ENCODE measurements around the gene AGFG1. TPM values are rescaled to one million over a fixed set of nuclear protein-coding genes. Genes with fewer than 3 reads are reported as not detected.

The AGFG1 gene
- total RNA-seq, 1 experiment from 2014 or later = 72.5 TPM

DNA sequence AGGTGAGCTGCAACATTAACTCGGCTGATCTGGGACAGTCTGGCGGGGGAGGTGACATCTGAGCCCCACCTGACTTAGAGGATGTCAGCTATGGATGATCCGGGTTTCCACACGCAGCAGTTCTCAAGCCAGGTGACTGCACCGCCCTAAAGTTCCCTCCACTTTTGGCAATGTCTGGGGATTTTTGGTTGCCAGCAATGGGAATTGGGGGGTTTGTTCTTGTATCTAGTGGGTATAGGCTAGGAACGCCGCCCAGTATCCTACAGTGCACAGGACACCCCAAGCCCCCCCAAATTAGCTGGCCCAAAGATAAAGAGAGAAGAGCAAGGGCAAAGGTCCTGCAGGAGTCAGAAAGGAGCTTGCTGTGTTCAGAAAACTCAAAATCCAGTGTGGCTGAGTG is 544 bp upstream of the AGFG1 start:
- Histone ChIP-seq H2AFZ (ENCODE audit: low read depth, low read length, poor library complexity, severe bottlenecking) (peak overlapping the region; percentile 98), H3K9me3 (ENCODE audit: control insufficient read depth in 1 of 2, insufficient read depth in 1 of 2, low read depth in 1 of 2, low read length in 2 of 2) (no peaks in the 10 kb centered on the region), H3K9me2 (ENCODE audit: insufficient read depth) (no peaks in the 10 kb centered on the region), H3K4me2 (ENCODE audit: low read length) (peak overlapping the region; percentile 35), H3K27ac (ENCODE audit: low read depth, low read length) (no peak overlapping the region), H4K20me1 (ENCODE audit: insufficient read depth) (peaks cover 32% of the 10 kb centered on the region; the same call in 1 of the 2 replicates), H3K27me3 (ENCODE audit: insufficient read depth, low read length) (no peaks in the 10 kb centered on the region), H3K4me3 (replicated peaks in 1 of 2; ENCODE audit: low read depth in 1 of 2, low read length in 2 of 2) (peak overlapping the region in 1 of 2 experiments; percentile 81; a peak in 1 of 4 replicates), H3K36me3 (ENCODE audit: control insufficient read depth in 1 of 2, insufficient read depth in 2 of 2, low read length in 2 of 2) (no peaks in the 10 kb centered on the region), H3K4me1 (ENCODE audit: control insufficient read depth in 1 of 2, insufficient read depth in 2 of 2, low read length in 2 of 2) (peaks cover 15 to 29% of the 10 kb centered on the region in 2 experiments), H3K9ac (ENCODE audit: low read length) (no peak overlapping the region), H3K79me2 (ENCODE audit: insufficient read depth, low read length) (peaks cover 42% of the 10 kb centered on the region)
- TF ChIP-seq YY1 (IDR thresholded peaks at IDR 0.05; ENCODE audit: extremely low read depth, insufficient replicate concordance, low read depth, low read length) (no peak), FOSL1 (IDR thresholded peaks at IDR 0.05; ENCODE audit: low read depth) (no peak), RAD21 (IDR thresholded peaks at IDR 0.05; ENCODE audit: low read depth) (no peak), TCF7L2 (IDR thresholded peaks at IDR 0.05; ENCODE audit: borderline replicate concordance, extremely low read depth, insufficient read depth, insufficient read length) (no peak), ZFX (IDR thresholded peaks at IDR 0.05) (no peak), ZNF274 (IDR thresholded peaks at IDR 0.05; ENCODE audit: low read depth, low read length) (no peak), EGR1 (IDR thresholded peaks at IDR 0.05; ENCODE audit: low read depth) (no peak), SRF (IDR thresholded peaks at IDR 0.05; ENCODE audit: low read depth) (no peak)
- TF ChIP-seq, protein P1, sequence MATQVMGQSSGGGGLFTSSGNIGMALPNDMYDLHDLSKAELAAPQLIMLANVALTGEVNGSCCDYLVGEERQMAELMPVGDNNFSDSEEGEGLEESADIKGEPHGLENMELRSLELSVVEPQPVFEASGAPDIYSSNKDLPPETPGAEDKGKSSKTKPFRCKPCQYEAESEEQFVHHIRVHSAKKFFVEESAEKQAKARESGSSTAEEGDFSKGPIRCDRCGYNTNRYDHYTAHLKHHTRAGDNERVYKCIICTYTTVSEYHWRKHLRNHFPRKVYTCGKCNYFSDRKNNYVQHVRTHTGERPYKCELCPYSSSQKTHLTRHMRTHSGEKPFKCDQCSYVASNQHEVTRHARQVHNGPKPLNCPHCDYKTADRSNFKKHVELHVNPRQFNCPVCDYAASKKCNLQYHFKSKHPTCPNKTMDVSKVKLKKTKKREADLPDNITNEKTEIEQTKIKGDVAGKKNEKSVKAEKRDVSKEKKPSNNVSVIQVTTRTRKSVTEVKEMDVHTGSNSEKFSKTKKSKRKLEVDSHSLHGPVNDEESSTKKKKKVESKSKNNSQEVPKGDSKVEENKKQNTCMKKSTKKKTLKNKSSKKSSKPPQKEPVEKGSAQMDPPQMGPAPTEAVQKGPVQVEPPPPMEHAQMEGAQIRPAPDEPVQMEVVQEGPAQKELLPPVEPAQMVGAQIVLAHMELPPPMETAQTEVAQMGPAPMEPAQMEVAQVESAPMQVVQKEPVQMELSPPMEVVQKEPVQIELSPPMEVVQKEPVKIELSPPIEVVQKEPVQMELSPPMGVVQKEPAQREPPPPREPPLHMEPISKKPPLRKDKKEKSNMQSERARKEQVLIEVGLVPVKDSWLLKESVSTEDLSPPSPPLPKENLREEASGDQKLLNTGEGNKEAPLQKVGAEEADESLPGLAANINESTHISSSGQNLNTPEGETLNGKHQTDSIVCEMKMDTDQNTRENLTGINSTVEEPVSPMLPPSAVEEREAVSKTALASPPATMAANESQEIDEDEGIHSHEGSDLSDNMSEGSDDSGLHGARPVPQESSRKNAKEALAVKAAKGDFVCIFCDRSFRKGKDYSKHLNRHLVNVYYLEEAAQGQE (IDR thresholded peaks at IDR 0.05; ENCODE audit: low read depth) = no peak
- TF ChIP-seq, protein P2, sequence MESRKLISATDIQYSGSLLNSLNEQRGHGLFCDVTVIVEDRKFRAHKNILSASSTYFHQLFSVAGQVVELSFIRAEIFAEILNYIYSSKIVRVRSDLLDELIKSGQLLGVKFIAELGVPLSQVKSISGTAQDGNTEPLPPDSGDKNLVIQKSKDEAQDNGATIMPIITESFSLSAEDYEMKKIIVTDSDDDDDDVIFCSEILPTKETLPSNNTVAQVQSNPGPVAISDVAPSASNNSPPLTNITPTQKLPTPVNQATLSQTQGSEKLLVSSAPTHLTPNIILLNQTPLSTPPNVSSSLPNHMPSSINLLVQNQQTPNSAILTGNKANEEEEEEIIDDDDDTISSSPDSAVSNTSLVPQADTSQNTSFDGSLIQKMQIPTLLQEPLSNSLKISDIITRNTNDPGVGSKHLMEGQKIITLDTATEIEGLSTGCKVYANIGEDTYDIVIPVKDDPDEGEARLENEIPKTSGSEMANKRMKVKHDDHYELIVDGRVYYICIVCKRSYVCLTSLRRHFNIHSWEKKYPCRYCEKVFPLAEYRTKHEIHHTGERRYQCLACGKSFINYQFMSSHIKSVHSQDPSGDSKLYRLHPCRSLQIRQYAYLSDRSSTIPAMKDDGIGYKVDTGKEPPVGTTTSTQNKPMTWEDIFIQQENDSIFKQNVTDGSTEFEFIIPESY (IDR thresholded peaks at IDR 0.05; ENCODE audit: extremely low read depth, insufficient replicate concordance, low read length) = no peak
- DNase-seq (ENCODE audit: low read depth, low spot score) (no peak), ATAC-seq (no peak)
- ChIA-PET RAD21 (ENCODE audit: low non-redundant PET in 1 of 2, low total read pairs in 2 of 2, uncharacterized antibody in 2 of 2, unreplicated experiment in 2 of 2) (no interaction called here), CTCF (interaction anchor here (1.1 to 1.7 kb wide), 3 partner anchors 8 to 295 kb away, joined by 3 to 5 read pairs (median 4); no protein-coding TSS in a partner anchor), POLR2A (no interaction called here)
- BruUV-seq (replicated peaks) = no TSS peak
- intact Hi-C loops (cut with micrococcal nuclease) = loop anchor here (5.0 to 10.0 kb wide), 3 partner anchors 64 to 393 kb away; no protein-coding TSS in a partner anchor

All from HCT116 (cell line).